Lung (tissue), 12 donors: ENCODE data around the gene CLDN15. TPM values are rescaled to one million over a fixed set of nuclear protein-coding genes. Genes with fewer than 3 reads are reported as not detected.

Experiments
- ATAC-seq: fragments of 200-7000 bp; cut with Tn5 transposase; one replicate; pipeline ENCODE4 v1.9.1; 2020; ENCODE audit warnings: moderate number of reproducible peaks; ENCODE audit not compliant: insufficient read depth, low FRiP score
- DNase-seq, 3 donors: peaks; one replicate each; pipeline ENCODE4 v3.0.0-alpha.2; 2013 to 2017
- H3K27ac ChIP-seq, 2 donors: one replicate each; pipeline ENCODE4 v1.5.1; 2013; ENCODE audit warnings: mild to moderate bottlenecking in 2 of 2, moderate library complexity in 2 of 2, control low read depth in 1 of 2, inconsistent platforms in 1 of 2, low read depth in 1 of 2, low read length in 1 of 2
- H3K27me3 ChIP-seq, 3 donors: one replicate each; pipeline ENCODE4 v1.5.1; 2013; ENCODE audit warnings: low read length in 2 of 3; ENCODE audit not compliant: control insufficient read depth in 3 of 3, insufficient read depth in 3 of 3
- H3K36me3 ChIP-seq, 4 donors: one replicate each; pipeline ENCODE4 v1.5.1; 2013; ENCODE audit warnings: low read length in 4 of 4, mild to moderate bottlenecking in 1 of 4, moderate library complexity in 1 of 4; ENCODE audit not compliant: control insufficient read depth in 4 of 4, insufficient read depth in 4 of 4
- H3K4me1 ChIP-seq, 5 donors: one replicate each; pipeline ENCODE4 v1.5.1; 2013; ENCODE audit warnings: low read length in 5 of 5, mild to moderate bottlenecking in 2 of 5, moderate library complexity in 1 of 5; ENCODE audit not compliant: control insufficient read depth in 5 of 5, insufficient read depth in 5 of 5
- H3K4me3 ChIP-seq: one replicate; pipeline ENCODE4 v1.5.1; 2013; ENCODE audit warnings: mild to moderate bottlenecking, control low read depth, moderate library complexity
- H3K9ac ChIP-seq, 2 donors: one replicate each; pipeline ENCODE4 v1.5.1; 2013; ENCODE audit warnings: low read length in 2 of 2, control low read depth in 1 of 2; ENCODE audit not compliant: insufficient read depth in 1 of 2
- H3K9me3 ChIP-seq, 4 donors: one replicate each; pipeline ENCODE4 v1.5.1; 2013; ENCODE audit warnings: low read length in 3 of 4, mild to moderate bottlenecking in 1 of 4, moderate library complexity in 1 of 4; ENCODE audit not compliant: control insufficient read depth in 4 of 4, insufficient read depth in 3 of 4
- WGBS, 2 donors: extraction: QIAGEN DNeasy Blood & Tissue Kit; methylation state at CpG; one replicate each; pipeline ENCODE4 v1.1.7; 2013; 5-methylcytosine and 5-hydroxymethylcytosine counted together
- polyA plus RNA-seq, 2 donors: library from polyadenylated mRNA; stranded (reverse); fragments of 200-250 nt; gene quantifications; one replicate each; pipeline ENCODE4 v1.2.1, GENCODE V29; 2013
- total RNA-seq, 2 donors: library from RNA; depleted of rRNA in 1 of 2; stranded (reverse); fragments of >200 nt in 1 of 2; gene quantifications; one replicate each; pipeline ENCODE4 v1.2.1, GENCODE V29; 2014 to 2021
- TF ChIP-seq, protein P1 (sequence below): IDR thresholded peaks from 2 replicates; pipeline ENCODE4 v1.5.1; 2012; ENCODE audit warnings: mild to moderate bottlenecking; ENCODE audit errors: control extremely low read depth, extremely low read depth
- donor health status: control.
- donor health status: control.
- donor health status: Bipolar disorder and iron deficiency.
- donor health status: healthy.
- donor health status: DM: yes; HTN: yes; CAD: no.

The CLDN15 gene
- total and polyA plus RNA-seq, 4 donors = 5.2 to 8.0 (median 6.6) TPM

GRCh38 chr7:101239191-101239950 is 1.8 kb upstream of the CLDN15 start:
- 42 to 63% methylated on average over 26 to 27 of the region's 27 CpGs for WGBS, 2 donors
- Histone ChIP-seq H3K9me3 (no peaks in the 10 kb centered on the region), H3K27ac (peak overlapping the region; percentile 61 to 82), H3K36me3 (peaks cover 0 to 27% (median 13%) of the 10 kb centered on the region in 4 donors), H3K4me3 (no peak overlapping the region), H3K9ac (no peak overlapping the region), H3K4me1 (peaks cover 0 to 22% (median 11%) of the 10 kb centered on the region in 5 donors), H3K27me3 (no peaks in the 10 kb centered on the region)
- DNase-seq (no peak), ATAC-seq (no peak)
- TF ChIP-seq, protein P1, sequence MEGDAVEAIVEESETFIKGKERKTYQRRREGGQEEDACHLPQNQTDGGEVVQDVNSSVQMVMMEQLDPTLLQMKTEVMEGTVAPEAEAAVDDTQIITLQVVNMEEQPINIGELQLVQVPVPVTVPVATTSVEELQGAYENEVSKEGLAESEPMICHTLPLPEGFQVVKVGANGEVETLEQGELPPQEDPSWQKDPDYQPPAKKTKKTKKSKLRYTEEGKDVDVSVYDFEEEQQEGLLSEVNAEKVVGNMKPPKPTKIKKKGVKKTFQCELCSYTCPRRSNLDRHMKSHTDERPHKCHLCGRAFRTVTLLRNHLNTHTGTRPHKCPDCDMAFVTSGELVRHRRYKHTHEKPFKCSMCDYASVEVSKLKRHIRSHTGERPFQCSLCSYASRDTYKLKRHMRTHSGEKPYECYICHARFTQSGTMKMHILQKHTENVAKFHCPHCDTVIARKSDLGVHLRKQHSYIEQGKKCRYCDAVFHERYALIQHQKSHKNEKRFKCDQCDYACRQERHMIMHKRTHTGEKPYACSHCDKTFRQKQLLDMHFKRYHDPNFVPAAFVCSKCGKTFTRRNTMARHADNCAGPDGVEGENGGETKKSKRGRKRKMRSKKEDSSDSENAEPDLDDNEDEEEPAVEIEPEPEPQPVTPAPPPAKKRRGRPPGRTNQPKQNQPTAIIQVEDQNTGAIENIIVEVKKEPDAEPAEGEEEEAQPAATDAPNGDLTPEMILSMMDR = no peak

DNA sequence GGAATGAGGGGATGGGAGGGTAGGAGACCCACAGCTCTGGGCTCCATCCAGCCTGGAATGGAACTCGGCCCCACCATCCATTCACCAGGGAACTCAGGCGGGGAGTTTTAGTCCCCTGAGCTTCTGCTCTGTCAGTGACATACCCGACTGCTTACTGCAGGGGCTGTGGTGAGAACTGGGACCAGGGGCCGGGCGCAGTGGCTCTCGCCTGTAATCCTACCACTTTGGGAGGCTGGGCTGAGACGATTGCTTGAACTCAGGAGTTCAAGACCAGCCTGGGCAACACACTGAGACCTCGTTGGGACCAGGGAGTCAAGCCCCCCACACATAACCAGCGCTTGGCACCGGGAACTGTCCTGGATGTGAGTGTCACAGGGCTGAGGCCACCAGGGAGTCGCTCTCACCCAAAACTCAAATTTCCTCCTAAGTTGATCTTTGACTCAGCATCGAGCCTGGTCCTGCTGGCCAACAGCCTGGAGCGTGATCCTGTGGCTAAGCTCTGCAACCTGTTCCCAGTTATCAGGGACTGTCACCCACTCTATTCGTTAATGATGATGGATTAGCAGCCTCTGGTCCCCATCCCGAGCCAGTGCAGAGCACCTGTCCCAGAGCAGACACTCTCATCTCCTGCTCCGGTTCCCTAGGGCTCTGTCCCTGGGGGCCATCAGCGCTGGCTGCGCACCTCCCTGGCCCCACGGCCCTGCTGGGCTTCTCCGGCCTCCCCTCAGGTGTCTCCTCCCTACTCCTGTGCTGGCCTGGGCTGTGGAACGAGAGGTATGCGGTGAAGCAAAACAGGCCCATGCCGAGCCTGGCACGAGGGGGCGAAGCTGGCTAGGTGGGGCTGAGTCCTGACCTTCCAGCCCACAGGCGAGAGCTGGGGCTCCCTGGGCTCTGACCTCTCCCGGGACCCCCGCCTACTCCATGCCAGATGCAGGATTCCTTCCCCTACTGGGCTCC is 902 bp upstream of the CLDN15 start:
- ATAC-seq (no peak), DNase-seq (no peak)
- TF ChIP-seq, protein P1 = no peak
- Histone ChIP-seq H3K9me3 (no peaks in the 10 kb centered on the region), H3K27me3 (no peaks in the 10 kb centered on the region), H3K36me3 (peaks cover 0 to 31% (median 13%) of the 10 kb centered on the region in 4 donors), H3K4me3 (no peak overlapping the region), H3K9ac (no peak overlapping the region), H3K4me1 (peaks cover 0 to 16% (median 6%) of the 10 kb centered on the region in 5 donors), H3K27ac (peak overlapping the region; percentile 61 to 82)
- 42 to 57% methylated on average over 28 of the region's 28 CpGs for WGBS, 2 donors

GRCh38 chr7:101236292-101236835 is 1.2 kb downstream of the CLDN15 start:
- ATAC-seq (no peak), DNase-seq (no peak)
- Histone ChIP-seq H3K27me3 (no peaks in the 10 kb centered on the region), H3K4me3 (no peak overlapping the region), H3K9me3 (no peaks in the 10 kb centered on the region), H3K27ac (no peak overlapping the region), H3K4me1 (peaks cover 0 to 22% (median 13%) of the 10 kb centered on the region in 5 donors), H3K36me3 (peaks cover 0 to 31% (median 8%) of the 10 kb centered on the region in 4 donors), H3K9ac (no peak overlapping the region)
- WGBS, 2 donors = 46 to 76% methylated on average over 21 of the region's 21 CpGs
- TF ChIP-seq, protein P1 = no peak
